CD4-positive, alpha-beta memory T cell (primary cell): Measurements from ENCODE around the gene SYNDIG1L. TPM values are rescaled to one million over a fixed set of nuclear protein-coding genes. Genes with fewer than 3 reads are reported as not detected.
A peak's percentile ranks its signal among the peaks of the same experiment; 100 is the strongest.

Source experiments
- CTCF ChIA-PET: fragments of 350-600 bp; sonication (Branson Sonifier 250); formaldehyde crosslinking; loops from one replicate; lab custom pipeline; 2021; ENCODE audit warnings: inconsistent platforms; ENCODE audit not compliant: partially characterized antibody; lab: Charles Lee
- POLR2A ChIA-PET: fragments of 350-600 bp; sonication (Branson Sonifier 250); formaldehyde crosslinking; loops from one replicate; lab custom pipeline; 2021; ENCODE audit not compliant: partially characterized antibody; lab: Charles Lee
- DNase-seq, 5 donors: peaks; one replicate each; pipeline versions ENCODE4 v3.0.0 to v3.0.0-alpha.2; 2020 to 2022; ENCODE audit warnings: mixed read lengths in 1 of 5
- H3K27ac ChIP-seq: one replicate; pipeline ENCODE4 v1.7.0; 2013; ENCODE audit warnings: low read depth, low read length
- H3K27me3 ChIP-seq: 2 replicates; pipeline ENCODE4 v1.7.0; 2013; ENCODE audit warnings: mild to moderate bottlenecking, low read length, moderate library complexity; ENCODE audit not compliant: insufficient read depth
- H3K36me3 ChIP-seq: 2 replicates; pipeline ENCODE4 v1.7.0; 2013; ENCODE audit warnings: mild to moderate bottlenecking, low read length, moderate library complexity; ENCODE audit not compliant: insufficient read depth
- H3K4me1 ChIP-seq: 2 replicates; pipeline ENCODE4 v1.7.0; 2013; ENCODE audit warnings: mild to moderate bottlenecking, low read length, moderate library complexity; ENCODE audit not compliant: insufficient read depth
- H3K4me3 ChIP-seq, 2 donors: one replicate each; pipeline ENCODE4 v1.7.0; 2013; ENCODE audit warnings: low read length in 2 of 2, mild to moderate bottlenecking in 1 of 2
- H3K9me3 ChIP-seq, 2 donors: one replicate each; pipeline ENCODE4 v1.7.0; 2013; ENCODE audit warnings: low read length in 2 of 2, control low read depth in 1 of 2; ENCODE audit not compliant: control insufficient read depth in 1 of 2
- H3K27ac Mint-ChIP-seq, 7 donors: one replicate each; pipeline ENCODE4 v1.8.0; 2020 to 2021; ENCODE audit warnings: mixed read lengths in 7 of 7, mild to moderate bottlenecking in 6 of 7, inconsistent platforms in 3 of 7, moderate library complexity in 3 of 7
- H3K27me3 Mint-ChIP-seq, 2 donors: one replicate each; pipeline ENCODE4 v1.8.0; 2020 to 2021; ENCODE audit warnings: mixed read lengths in 2 of 2
- H3K36me3 Mint-ChIP-seq, 2 donors: one replicate each; pipeline ENCODE4 v1.8.0; 2020 to 2021; ENCODE audit warnings: mixed read lengths in 2 of 2, inconsistent platforms in 1 of 2, mild to moderate bottlenecking in 1 of 2
- H3K4me1 Mint-ChIP-seq, 4 donors: one replicate each; pipeline ENCODE4 v1.8.0; 2020 to 2021; ENCODE audit warnings: mixed read lengths in 4 of 4, mild to moderate bottlenecking in 1 of 4
- H3K4me3 Mint-ChIP-seq, 8 donors: one replicate each; pipeline ENCODE4 v1.8.0; 2020 to 2021; ENCODE audit warnings: mixed read lengths in 8 of 8, mild to moderate bottlenecking in 7 of 8, moderate library complexity in 6 of 8, inconsistent platforms in 3 of 8
- H3K9me3 Mint-ChIP-seq, 8 donors: one replicate each; pipeline ENCODE4 v1.8.0; 2020 to 2021; ENCODE audit warnings: mixed read lengths in 8 of 8, mild to moderate bottlenecking in 5 of 8, inconsistent platforms in 3 of 8, moderate library complexity in 1 of 8
- intact Hi-C: fragments of 100-400 bp; cut with micrococcal nuclease; formaldehyde crosslinking; loops from one replicate; pipeline ENCODE4 v1.15.1; 2023
- polyA plus RNA-seq, 2 donors: library from polyadenylated mRNA; unstranded; fragments of 300-500 nt; fragmentation: Illumina TruSeq; gene quantifications; one replicate each; pipeline ENCODE4 v1.2.3, GENCODE V29; 2021
- total RNA-seq, 2 experiments: library from RNA; stranded (reverse); gene quantifications; one replicate each; pipeline ENCODE4 v1.2.3, GENCODE V29; 2021

SYNDIG1L gene
- total and polyA plus RNA-seq, 4 experiments from 2014 or later = not detected

GRCh38 chr14:74419086-74419485 is 6.9 kb downstream of the SYNDIG1L start:
- intact Hi-C loops = no loop called here
- no peaks in the 10 kb centered on the region for H3K36me3 Mint-ChIP-seq
- DNase-seq = no peak
- H3K4me3 Mint-ChIP-seq = no peak overlapping the region
- no peak overlapping the region for H3K27ac Mint-ChIP-seq
- peaks cover 12 to 29% of the 10 kb centered on the region in 2 donors for H3K27me3 Mint-ChIP-seq
- no peaks in the 10 kb centered on the region for H3K27me3 ChIP-seq
- H3K27ac ChIP-seq = no peak overlapping the region
- peaks cover 0 to 5% (median under 1%) of the 10 kb centered on the region in 8 donors for H3K9me3 Mint-ChIP-seq
- ChIA-PET POLR2A (no interaction called here), CTCF (no interaction called here)
- no peaks in the 10 kb centered on the region for H3K4me1 ChIP-seq
- H3K4me3 ChIP-seq = no peak overlapping the region
- no peaks in the 10 kb centered on the region for H3K4me1 Mint-ChIP-seq
- H3K9me3 ChIP-seq = no peaks in the 10 kb centered on the region
- H3K36me3 ChIP-seq = no peaks in the 10 kb centered on the region

DNA sequence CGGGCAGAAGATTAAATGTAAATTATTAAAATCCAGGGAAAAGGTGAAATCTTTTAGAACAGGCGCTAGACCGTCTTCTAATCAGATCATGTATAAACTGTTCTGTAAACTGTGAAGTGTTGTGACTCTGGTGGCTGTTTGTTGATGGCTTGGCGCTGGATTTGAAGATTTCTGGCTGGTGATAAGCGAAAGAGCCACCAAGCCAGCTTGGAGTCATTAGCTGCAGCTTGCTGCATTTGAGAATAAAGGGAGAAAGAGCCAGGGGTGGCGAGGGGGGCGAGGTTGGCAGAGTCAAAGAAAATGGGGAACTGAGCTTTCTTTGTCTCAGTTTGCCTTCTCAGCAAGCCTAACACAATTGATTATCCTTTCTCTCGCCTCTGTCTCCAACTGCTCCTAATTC is 8.0 kb downstream of the SYNDIG1L start:
- H3K4me1 ChIP-seq = no peaks in the 10 kb centered on the region
- POLR2A ChIA-PET = no interaction called here
- H3K4me1 Mint-ChIP-seq = no peaks in the 10 kb centered on the region
- no peaks in the 10 kb centered on the region for H3K36me3 ChIP-seq
- no peaks in the 10 kb centered on the region for H3K9me3 ChIP-seq
- no peak overlapping the region for H3K27ac ChIP-seq
- intact Hi-C loops = no loop called here
- H3K27ac Mint-ChIP-seq = no peak overlapping the region
- H3K27me3 Mint-ChIP-seq = peaks cover 15 to 25% of the 10 kb centered on the region in 2 donors
- no peak for DNase-seq
- peaks cover 3% of the 10 kb centered on the region for H3K27me3 ChIP-seq
- CTCF ChIA-PET = no interaction called here
- no peak overlapping the region for H3K4me3 ChIP-seq
- H3K9me3 Mint-ChIP-seq = peaks cover 0 to 5% (median under 1%) of the 10 kb centered on the region in 8 donors
- no peaks in the 10 kb centered on the region for H3K36me3 Mint-ChIP-seq
- no peak overlapping the region for H3K4me3 Mint-ChIP-seq

DNA sequence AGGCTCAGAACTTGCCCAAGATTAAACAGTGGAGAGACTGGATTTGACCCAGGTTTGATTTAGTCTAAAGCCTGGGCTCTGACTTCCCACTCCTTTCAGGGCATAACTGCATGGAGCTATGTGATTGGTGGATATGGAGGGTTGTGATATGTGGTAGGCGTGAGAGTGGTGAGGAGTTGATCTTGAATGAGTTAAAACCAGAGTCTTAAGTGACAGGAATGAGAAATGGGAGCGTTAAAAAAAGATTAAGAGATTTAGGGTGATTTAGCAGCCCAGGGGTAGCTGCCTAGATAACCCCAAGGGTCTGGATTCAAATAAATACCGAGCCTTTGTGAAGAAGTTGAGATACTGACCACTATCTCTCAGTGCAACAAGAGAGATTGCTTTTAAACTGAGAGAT is 8.4 kb downstream of the SYNDIG1L start:
- peaks cover 0 to 5% (median 0%) of the 10 kb centered on the region in 8 donors for H3K9me3 Mint-ChIP-seq
- Histone ChIP-seq H3K36me3 (no peaks in the 10 kb centered on the region), H3K27me3 (peaks cover 3% of the 10 kb centered on the region), H3K9me3 (no peaks in the 10 kb centered on the region), H3K4me3 (no peak overlapping the region), H3K27ac (no peak overlapping the region), H3K4me1 (no peaks in the 10 kb centered on the region)
- ChIA-PET POLR2A (no interaction called here), CTCF (no interaction called here)
- H3K4me3 Mint-ChIP-seq = no peak overlapping the region
- H3K27me3 Mint-ChIP-seq = peaks cover 14 to 23% of the 10 kb centered on the region in 2 donors
- no peak overlapping the region for H3K27ac Mint-ChIP-seq
- intact Hi-C loops = no loop called here
- no peaks in the 10 kb centered on the region for H3K36me3 Mint-ChIP-seq
- no peaks in the 10 kb centered on the region for H3K4me1 Mint-ChIP-seq
- DNase-seq = no peak

DNA sequence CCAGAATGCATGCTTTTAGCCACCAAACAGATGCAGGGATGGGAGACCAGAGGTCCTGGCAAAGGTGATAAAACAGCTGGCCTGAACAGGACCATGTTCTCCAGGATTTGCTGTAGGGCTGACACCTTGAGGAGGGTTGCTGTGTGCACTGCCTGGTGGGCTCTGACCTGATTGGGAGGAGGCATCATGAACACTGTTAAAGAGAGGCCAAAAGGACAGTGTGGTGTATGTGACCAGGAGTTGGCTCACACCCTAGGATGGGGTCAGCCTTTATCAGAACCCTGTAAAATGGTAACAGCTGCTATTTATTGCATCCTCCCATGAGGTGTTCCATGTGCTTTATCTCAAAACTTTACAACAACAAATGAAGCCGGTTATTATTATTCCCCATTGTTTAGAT is 8.8 kb downstream of the SYNDIG1L start:
- no peak overlapping the region for H3K27ac Mint-ChIP-seq
- no peak overlapping the region for H3K4me3 Mint-ChIP-seq
- Histone ChIP-seq H3K27me3 (peaks cover 3% of the 10 kb centered on the region), H3K4me1 (no peaks in the 10 kb centered on the region), H3K9me3 (no peaks in the 10 kb centered on the region), H3K27ac (no peak overlapping the region), H3K36me3 (no peaks in the 10 kb centered on the region), H3K4me3 (no peak overlapping the region)
- H3K4me1 Mint-ChIP-seq = no peaks in the 10 kb centered on the region
- no peaks in the 10 kb centered on the region for H3K36me3 Mint-ChIP-seq
- DNase-seq = no peak
- H3K9me3 Mint-ChIP-seq = peaks cover 0 to 5% (median 0%) of the 10 kb centered on the region in 8 donors
- H3K27me3 Mint-ChIP-seq = peaks cover 14 to 22% of the 10 kb centered on the region in 2 donors
- ChIA-PET POLR2A (no interaction called here), CTCF (no interaction called here)
- intact Hi-C loops = no loop called here

DNA sequence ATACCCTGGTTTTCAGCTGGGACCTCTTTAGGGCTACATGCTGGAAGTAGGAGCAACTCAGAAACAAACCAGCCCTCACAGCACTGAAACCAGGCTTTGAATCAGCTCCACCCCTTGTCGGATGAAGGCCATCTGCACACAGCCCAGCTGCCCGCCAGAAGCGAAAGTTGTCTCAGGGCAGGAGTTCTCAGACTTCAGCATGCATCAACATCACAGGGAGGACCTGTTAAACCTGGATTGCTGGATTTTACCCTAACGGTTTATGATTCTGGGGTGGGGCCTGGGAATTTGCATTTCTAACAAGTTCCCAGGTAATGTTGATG is 10.9 kb downstream of the SYNDIG1L start:
- H3K27ac Mint-ChIP-seq = no peak overlapping the region
- peaks cover 6 to 18% of the 10 kb centered on the region in 2 donors for H3K27me3 Mint-ChIP-seq
- ChIA-PET POLR2A (no interaction called here), CTCF (no interaction called here)
- Histone ChIP-seq H3K4me1 (no peaks in the 10 kb centered on the region), H3K4me3 (no peak overlapping the region), H3K9me3 (no peaks in the 10 kb centered on the region), H3K36me3 (no peaks in the 10 kb centered on the region), H3K27ac (no peak overlapping the region), H3K27me3 (peaks cover 3% of the 10 kb centered on the region)
- H3K9me3 Mint-ChIP-seq = no peaks in the 10 kb centered on the region
- DNase-seq = no peak
- no peaks in the 10 kb centered on the region for H3K36me3 Mint-ChIP-seq
- H3K4me3 Mint-ChIP-seq = no peak overlapping the region
- intact Hi-C loops = no loop called here
- no peaks in the 10 kb centered on the region for H3K4me1 Mint-ChIP-seq

DNA sequence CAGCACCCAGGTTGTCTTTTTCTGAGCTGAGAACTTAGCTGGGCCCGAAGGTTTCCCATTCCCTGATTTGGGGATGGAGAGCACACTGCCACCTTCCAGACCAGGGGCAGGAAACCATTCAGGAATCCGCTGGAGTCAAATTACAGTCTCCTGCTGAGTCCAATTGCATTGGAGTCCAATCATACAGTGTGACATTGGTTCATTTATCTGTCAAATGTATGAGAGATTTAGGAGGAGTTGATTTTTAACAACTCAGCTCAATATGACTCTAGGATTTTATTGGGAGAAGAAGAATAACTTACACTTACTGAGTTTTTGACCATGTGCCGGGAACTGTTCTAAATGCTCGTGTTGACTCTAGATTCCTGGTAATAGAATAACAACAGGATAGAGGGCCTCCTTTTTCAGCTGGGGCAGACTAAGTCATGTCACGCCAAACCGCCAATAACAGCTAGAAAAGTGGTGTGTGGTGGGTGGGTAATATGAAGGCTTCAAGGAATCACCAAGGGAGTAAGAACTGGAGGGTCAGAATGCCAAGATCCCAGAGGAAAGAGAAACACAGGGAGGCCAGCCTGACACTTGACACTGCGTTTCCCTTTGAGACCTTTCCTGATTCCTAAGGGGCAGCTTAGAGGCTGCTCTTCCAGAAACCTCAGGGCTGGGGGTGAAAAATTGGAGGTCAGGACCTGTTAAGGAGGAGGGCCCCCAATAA is 11.5 kb downstream of the SYNDIG1L start:
- H3K36me3 Mint-ChIP-seq = no peaks in the 10 kb centered on the region
- intact Hi-C loops = no loop called here

DNA sequence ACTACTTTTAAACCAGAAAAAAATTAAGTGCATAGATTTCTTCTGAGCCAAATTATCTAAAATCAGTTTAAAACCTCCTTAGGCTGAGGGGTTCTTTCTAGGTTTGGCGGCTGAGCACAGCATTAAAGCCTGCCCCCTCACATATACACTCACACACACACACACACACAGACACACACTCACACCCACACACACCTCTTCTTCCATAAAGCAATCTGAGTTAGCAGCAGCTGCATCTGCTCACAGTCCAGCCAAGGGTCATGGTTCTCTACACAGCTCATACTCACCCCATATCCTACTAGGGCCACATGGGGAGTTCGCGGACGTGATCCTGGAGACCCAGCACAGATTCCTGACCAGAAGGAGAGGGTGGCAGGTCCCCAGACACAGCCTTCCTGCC is 12.4 kb downstream of the SYNDIG1L start:
- H3K4me3 Mint-ChIP-seq = no peak overlapping the region
- peak overlapping the region in 1 of 7 donors; percentile 1 for H3K27ac Mint-ChIP-seq
- H3K27me3 Mint-ChIP-seq = peaks cover 6 to 19% of the 10 kb centered on the region in 2 donors

More for the DNA sequence above, 11.5 kb downstream of the SYNDIG1L start:
- POLR2A ChIA-PET = no interaction called here
- no peak overlapping the region for H3K27ac ChIP-seq
- no peak overlapping the region for H3K27ac Mint-ChIP-seq
- no peaks in the 10 kb centered on the region for H3K9me3 ChIP-seq
- no peaks in the 10 kb centered on the region for H3K4me1 ChIP-seq
- no peaks in the 10 kb centered on the region for H3K9me3 Mint-ChIP-seq
- no peak overlapping the region for H3K4me3 ChIP-seq
- DNase-seq = no peak
- no peaks in the 10 kb centered on the region for H3K36me3 ChIP-seq
- no peaks in the 10 kb centered on the region for H3K4me1 Mint-ChIP-seq
- peaks cover 3% of the 10 kb centered on the region for H3K27me3 ChIP-seq
- H3K27me3 Mint-ChIP-seq = peaks cover 6 to 19% of the 10 kb centered on the region in 2 donors
- CTCF ChIA-PET = no interaction called here
- no peak overlapping the region for H3K4me3 Mint-ChIP-seq

More for the DNA sequence above, 12.4 kb downstream of the SYNDIG1L start:
- Histone ChIP-seq H3K4me1 (no peaks in the 10 kb centered on the region), H3K4me3 (no peak overlapping the region), H3K36me3 (no peaks in the 10 kb centered on the region), H3K27ac (no peak overlapping the region), H3K9me3 (no peaks in the 10 kb centered on the region), H3K27me3 (peaks cover 3% of the 10 kb centered on the region)
- Mint-ChIP-seq H3K9me3 (no peaks in the 10 kb centered on the region), H3K36me3 (no peaks in the 10 kb centered on the region), H3K4me1 (no peaks in the 10 kb centered on the region)
- DNase-seq = no peak
- ChIA-PET CTCF (no interaction called here), POLR2A (no interaction called here)
- intact Hi-C loops = no loop called here
